Right lobe of liver (tissue), 4 donors: ENCODE data around the gene SETBP1.

Experiments used
- CTCF ChIP-seq, 4 donors: fragments of 200-600 bp in 3 of 4; fragments of 450-650 bp in 1 of 4; IDR thresholded peaks; one replicate each; pipeline versions ENCODE4 v1.5.1 to v1.8.0; 2016 to 2022; ENCODE audit warnings: antibody characterized with exemption in 4 of 4, mild to moderate bottlenecking in 2 of 4
- POLR2A ChIP-seq: fragments of 450-650 bp; IDR thresholded peaks from one replicate; pipeline ENCODE4 v1.6.1; 2017; ENCODE audit warnings: antibody characterized with exemption, mild to moderate bottlenecking
- donor health status: DM: no; HTN: no; CAD: no.
- donor health status: DM: no; HTN: no; CAD: no.
- donor health status: DM: no; HTN: yes; CAD: no.

GRCh38 chr18:44857744-44858491, 177.2 kb downstream of the SETBP1 start:
- TF ChIP-seq CTCF (IDR thresholded peaks at IDR 0.05): no peak
- TF ChIP-seq POLR2A: no peak
